ENCODE data around the gene KIF5B. TPM values are rescaled to one million over a fixed set of nuclear protein-coding genes. Genes with fewer than 3 reads are reported as not detected.

The KIF5B gene
- total RNA-seq, 1 experiment from 2014 or later, result 117 TPM

- Histone ChIP-seq H3K4me3 (replicated peaks in 1 of 2; ENCODE audit: low read depth in 1 of 2, low read length in 2 of 2) (no peak overlapping the region), H3K9ac (ENCODE audit: low read length) (no peak overlapping the region), H3K79me2 (ENCODE audit: insufficient read depth, low read length) (peaks cover 1% of the 10 kb centered on the region; the same call in 1 of the 2 replicates), H4K20me1 (ENCODE audit: insufficient read depth) (no peaks in the 10 kb centered on the region), H3K27ac (ENCODE audit: low read depth, low read length) (no peak overlapping the region), H3K4me2 (ENCODE audit: low read length) (no peak overlapping the region), H3K4me1 (ENCODE audit: control insufficient read depth in 1 of 2, insufficient read depth in 2 of 2, low read length in 2 of 2) (peaks cover 0 to 6% of the 10 kb centered on the region in 2 experiments; a peak in 1 of 4 replicates), H3K9me3 (ENCODE audit: control insufficient read depth in 1 of 2, insufficient read depth in 1 of 2, low read depth in 1 of 2, low read length in 2 of 2) (no peaks in the 10 kb centered on the region), H3K27me3 (ENCODE audit: insufficient read depth, low read length) (no peaks in the 10 kb centered on the region), H3K9me2 (ENCODE audit: insufficient read depth) (no peaks in the 10 kb centered on the region), H2AFZ (ENCODE audit: low read depth, low read length, poor library complexity, severe bottlenecking) (no peak overlapping the region), H3K36me3 (ENCODE audit: control insufficient read depth in 1 of 2, insufficient read depth in 2 of 2, low read length in 2 of 2) (peaks cover 6 to 10% of the 10 kb centered on the region in 2 experiments; a peak in 3 of 4 replicates)
- intact Hi-C loops (cut with micrococcal nuclease), result loop anchor here (1.0 to 2.0 kb wide), 2 partner anchors 143 to 168 kb away; no protein-coding TSS in a partner anchor
- ChIA-PET CTCF (interaction anchor here (1.9 kb wide), 1 partner anchor 143 kb away, joined by 9 read pairs; no protein-coding TSS in a partner anchor), POLR2A (no interaction called here), RAD21 (ENCODE audit: low non-redundant PET in 1 of 2, low total read pairs in 2 of 2, uncharacterized antibody in 2 of 2, unreplicated experiment in 2 of 2) (no interaction called here)
- ATAC-seq (peak; percentile 84), DNase-seq (ENCODE audit: low read depth, low spot score) (peak; percentile 43)
- no peak for TF ChIP-seq SIN3A (IDR thresholded peaks at IDR 0.05; ENCODE audit: low read depth)
- TF ChIP-seq CTCF (IDR thresholded peaks at IDR 0.05 in 2 of 3, conservative IDR thresholded peaks at IDR 0.05 in 1 of 3; ENCODE audit: borderline replicate concordance in 1 of 3, insufficient read depth in 1 of 3, low read depth in 2 of 3, low read length in 2 of 3), result peak; percentile 39 to 78 (median 69); a peak in 5 of 6 replicates
- no peak for TF ChIP-seq CEBPB (IDR thresholded peaks at IDR 0.05; ENCODE audit: low read depth)
- peak; percentile 66 for TF ChIP-seq RAD21 (IDR thresholded peaks at IDR 0.05; ENCODE audit: low read depth)
- BruUV-seq (replicated peaks), result no TSS peak
These were observed 51.2 kb downstream of the KIF5B start for GRCh38 chr10:32005050-32005449.

- DNase-seq (ENCODE audit: low read depth, low spot score) (no peak), ATAC-seq (peak; percentile 13; the same call in 1 of the 2 replicates)
- Histone ChIP-seq H3K27ac (ENCODE audit: low read depth, low read length) (no peak overlapping the region), H3K27me3 (ENCODE audit: insufficient read depth, low read length) (no peaks in the 10 kb centered on the region), H3K79me2 (ENCODE audit: insufficient read depth, low read length) (no peaks in the 10 kb centered on the region), H3K9me2 (ENCODE audit: insufficient read depth) (no peaks in the 10 kb centered on the region), H3K9ac (ENCODE audit: low read length) (no peak overlapping the region), H4K20me1 (ENCODE audit: insufficient read depth) (no peaks in the 10 kb centered on the region), H2AFZ (ENCODE audit: low read depth, low read length, poor library complexity, severe bottlenecking) (no peak overlapping the region), H3K4me2 (ENCODE audit: low read length) (no peak overlapping the region), H3K36me3 (ENCODE audit: control insufficient read depth in 1 of 2, insufficient read depth in 2 of 2, low read length in 2 of 2) (peaks cover 3 to 5% of the 10 kb centered on the region in 2 experiments; a peak in 3 of 4 replicates), H3K4me3 (replicated peaks in 1 of 2; ENCODE audit: low read depth in 1 of 2, low read length in 2 of 2) (no peak overlapping the region), H3K9me3 (ENCODE audit: control insufficient read depth in 1 of 2, insufficient read depth in 1 of 2, low read depth in 1 of 2, low read length in 2 of 2) (no peaks in the 10 kb centered on the region), H3K4me1 (ENCODE audit: control insufficient read depth in 1 of 2, insufficient read depth in 2 of 2, low read length in 2 of 2) (peaks cover 0 to 10% of the 10 kb centered on the region in 2 experiments; a peak in 1 of 4 replicates)
- ChIA-PET CTCF (interaction anchor here (1.9 kb wide), 1 partner anchor 142 kb away, joined by 9 read pairs; no protein-coding TSS in a partner anchor), RAD21 (ENCODE audit: low non-redundant PET in 1 of 2, low total read pairs in 2 of 2, uncharacterized antibody in 2 of 2, unreplicated experiment in 2 of 2) (no interaction called here), POLR2A (no interaction called here)
- TF ChIP-seq CEBPB (IDR thresholded peaks at IDR 0.05; ENCODE audit: low read depth) (no peak), TCF7L2 (IDR thresholded peaks at IDR 0.05; ENCODE audit: borderline replicate concordance, extremely low read depth, insufficient read depth, insufficient read length) (no peak), REST (IDR thresholded peaks at IDR 0.05; ENCODE audit: low read depth) (no peak), EZH2phosphoT487 (IDR thresholded peaks at IDR 0.05; ENCODE audit: borderline replicate concordance) (no peak), MAX (IDR thresholded peaks at IDR 0.05) (no peak)
- intact Hi-C loops (cut with micrococcal nuclease), result loop anchor here (2.0 kb wide), 1 partner anchor 167 kb away; no protein-coding TSS in a partner anchor
- BruUV-seq (replicated peaks), result no TSS peak
These were observed 52.0 kb downstream of the KIF5B start for GRCh38 chr10:32004161-32004591.

All from HCT116 (cell line).